Adrenal gland (tissue), 5 donors: Measurements from ENCODE around the gene FIS1.

Experiments used
- CTCF ChIP-seq, 6 experiments: fragments of 450-650 bp in 4 of 6; fragments of 200-600 bp in 2 of 6; sonication (generic) in 1 of 6; IDR thresholded peaks; 1 replicate in 5 of 6; 2 replicates in 1 of 6; pipeline versions ENCODE4 v1.5.1 to v1.8.0; 2016 to 2021; ENCODE audit warnings: antibody characterized with exemption in 6 of 6, mild to moderate bottlenecking in 2 of 6, moderate library complexity in 1 of 6
- POLR2A ChIP-seq, 2 donors: fragments of 450-650 bp; IDR thresholded peaks; one replicate each; pipeline ENCODE4 v1.6.1; 2017; ENCODE audit warnings: antibody characterized with exemption in 2 of 2, mild to moderate bottlenecking in 2 of 2, moderate library complexity in 1 of 2
- donor health status: DM: no; HTN: no; CAD: no.

GRCh38 chr7:101231644-101232043 lies 13.2 kb downstream of the FIS1 start:
- TF ChIP-seq POLR2A (IDR thresholded peaks at IDR 0.05) (no peak), CTCF (IDR thresholded peaks at IDR 0.05) (no peak)
